Upper lobe of left lung (tissue), 4 donors: ENCODE data around the gene TTLL1.

ENCODE experiments used
- CTCF ChIP-seq, 6 experiments: fragments of 450-650 bp in 4 of 6; fragments of 200-600 bp in 2 of 6; sonication (generic) in 2 of 6; IDR thresholded peaks; one replicate each; pipeline ENCODE4 v1.5.1; 2016 to 2019; ENCODE audit warnings: antibody characterized with exemption in 6 of 6
- POLR2A ChIP-seq, 4 donors: fragments of 450-650 bp; IDR thresholded peaks; one replicate each; pipeline ENCODE4 v1.5.1; 2016 to 2017; ENCODE audit warnings: antibody characterized with exemption in 4 of 4, mild to moderate bottlenecking in 2 of 4

- TF ChIP-seq CTCF (IDR thresholded peaks at IDR 0.05) (no peak), POLR2A (IDR thresholded peaks at IDR 0.05) (no peak)
These were observed 24.5 kb upstream of the TTLL1 start for GRCh38 chr22:43113526-43114251.
